Fibroblast of lung (primary cell): Measurements from ENCODE around the gene LTC4S. TPM values are rescaled to one million over a fixed set of nuclear protein-coding genes. Genes with fewer than 3 reads are reported as not detected.

ENCODE experiments used
- DNase-seq, 2 donors: peaks; one replicate each; pipeline versions ENCODE4 v3.0.0 to v3.0.0-alpha.2; 2010; ENCODE audit warnings: low read depth in 2 of 2
- H2AFZ ChIP-seq: 2 replicates; pipeline ENCODE4 v1.5.1; 2012; ENCODE audit warnings: low read length, control low read depth, inconsistent platforms
- H3K27ac ChIP-seq: 2 replicates; pipeline ENCODE4 v1.5.1; 2011; ENCODE audit warnings: low read length, control low read depth; ENCODE audit not compliant: insufficient read depth
- H3K27me3 ChIP-seq: 2 replicates; pipeline ENCODE4 v1.5.1; 2011; ENCODE audit warnings: mild to moderate bottlenecking, low read length; ENCODE audit not compliant: control insufficient read depth, insufficient read depth
- H3K36me3 ChIP-seq: 2 replicates; pipeline ENCODE4 v1.5.1; 2011; ENCODE audit warnings: low read length; ENCODE audit not compliant: control insufficient read depth, insufficient read depth
- H3K4me1 ChIP-seq: 2 replicates; pipeline ENCODE4 v1.5.1; 2011; ENCODE audit warnings: low read length; ENCODE audit not compliant: control insufficient read depth, insufficient read depth; ENCODE audit errors: extremely low read depth
- H3K4me2 ChIP-seq: 2 replicates; pipeline ENCODE4 v1.5.1; 2011; ENCODE audit warnings: low read length, control low read depth; ENCODE audit not compliant: insufficient read depth; ENCODE audit errors: extremely low read depth
- H3K4me3 ChIP-seq, 4 experiments: fragments of 200-600 bp in 1 of 4; sonication (generic) in 1 of 4; replicated peaks in 1 of 4; 2 replicates each; pipeline ENCODE4 v1.5.1; 2011 to 2016; ENCODE audit warnings: low read length in 4 of 4, low read depth in 3 of 4, mild to moderate bottlenecking in 3 of 4, control low read depth in 2 of 4, inconsistent platforms in 1 of 4, mixed read lengths in 1 of 4; ENCODE audit not compliant: insufficient read depth in 1 of 4; ENCODE audit errors: control extremely low read depth in 1 of 4
- H3K79me2 ChIP-seq: 2 replicates; pipeline ENCODE4 v1.5.1; 2012; ENCODE audit warnings: mild to moderate bottlenecking, low read length, inconsistent platforms; ENCODE audit not compliant: control insufficient read depth, insufficient read depth
- H3K9ac ChIP-seq: 2 replicates; pipeline ENCODE4 v1.5.1; 2011; ENCODE audit warnings: mild to moderate bottlenecking, low read length, control low read depth; ENCODE audit not compliant: insufficient read depth
- H3K9me3 ChIP-seq: 2 replicates; pipeline ENCODE4 v1.5.1; 2012; ENCODE audit warnings: low read depth, low read length; ENCODE audit not compliant: control insufficient read depth, insufficient read depth
- H4K20me1 ChIP-seq: 2 replicates; pipeline ENCODE4 v1.5.1; 2011; ENCODE audit warnings: low read length; ENCODE audit not compliant: control insufficient read depth, insufficient read depth; ENCODE audit errors: extremely low read depth
- EZH2 ChIP-seq: IDR thresholded peaks from 2 replicates; pipeline ENCODE4 v1.5.1; 2012; ENCODE audit warnings: low read length, control low read depth, mild to moderate bottlenecking; ENCODE audit errors: missing control alignments
- polyA plus RNA-seq, 2 donors: library from polyadenylated mRNA; depleted of rRNA in 1 of 2; stranded (reverse) in 1 of 2; unstranded in 1 of 2; fragments of >200 nt; gene quantifications; 2 replicates each; pipeline ENCODE4 v1.2.1, GENCODE V29; 2011 to 2012; ENCODE audit warnings: missing spikeins in 1 of 2
- total RNA-seq: library from RNA; depleted of rRNA; stranded (reverse); fragments of >200 nt; gene quantifications from 2 replicates; pipeline ENCODE4 v1.2.1, GENCODE V29; 2014
- TF ChIP-seq, protein P1 (sequence below), 2 donors: IDR thresholded peaks in 1 of 2; conservative IDR thresholded peaks in 1 of 2; 1 replicate in 1 of 2; 2 replicates in 1 of 2; pipeline ENCODE4 v1.5.1; 2011 to 2012; ENCODE audit warnings: low read length in 2 of 2, control low read depth in 1 of 2, inconsistent platforms in 1 of 2, low read depth in 1 of 2, mild to moderate bottlenecking in 1 of 2

The LTC4S gene
- total and polyA plus RNA-seq, 2 donors (not counting 1 experiment from before 2014, with no cell fraction given): 0.32 to 0.83 TPM

DNA sequence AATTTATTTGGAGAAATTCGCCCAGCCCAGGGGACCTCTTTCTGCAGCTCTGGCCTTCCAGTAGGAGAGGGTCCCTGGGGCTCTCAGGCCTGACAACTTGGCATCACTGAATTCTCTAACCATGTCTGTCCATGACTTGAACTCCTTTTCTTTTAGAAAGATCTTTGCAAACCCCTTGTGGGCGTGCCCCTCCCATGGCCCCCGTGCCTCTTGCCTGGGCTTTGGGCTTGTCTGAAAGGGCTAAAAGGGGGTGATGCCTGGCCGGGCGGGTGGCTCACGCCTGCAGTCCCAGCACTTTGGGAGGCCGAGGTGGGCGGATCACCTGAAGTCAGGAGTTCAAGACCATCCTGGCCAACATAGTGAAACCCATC lies 23.7 kb downstream of the LTC4S start:
- Histone ChIP-seq H3K9ac (no peak overlapping the region), H3K4me1 (peaks cover 25% of the 10 kb centered on the region), H3K4me2 (peak overlapping the region; percentile 51), H3K4me3 (peak overlapping the region in 1 of 4 experiments; percentile 50), H3K36me3 (peaks cover 4% of the 10 kb centered on the region), H4K20me1 (peaks cover 6% of the 10 kb centered on the region), H2AFZ (no peak overlapping the region), H3K9me3 (no peaks in the 10 kb centered on the region), H3K27me3 (no peaks in the 10 kb centered on the region), H3K27ac (peak overlapping the region; percentile 27), H3K79me2 (peaks cover 17% of the 10 kb centered on the region)
- TF ChIP-seq, protein P1, sequence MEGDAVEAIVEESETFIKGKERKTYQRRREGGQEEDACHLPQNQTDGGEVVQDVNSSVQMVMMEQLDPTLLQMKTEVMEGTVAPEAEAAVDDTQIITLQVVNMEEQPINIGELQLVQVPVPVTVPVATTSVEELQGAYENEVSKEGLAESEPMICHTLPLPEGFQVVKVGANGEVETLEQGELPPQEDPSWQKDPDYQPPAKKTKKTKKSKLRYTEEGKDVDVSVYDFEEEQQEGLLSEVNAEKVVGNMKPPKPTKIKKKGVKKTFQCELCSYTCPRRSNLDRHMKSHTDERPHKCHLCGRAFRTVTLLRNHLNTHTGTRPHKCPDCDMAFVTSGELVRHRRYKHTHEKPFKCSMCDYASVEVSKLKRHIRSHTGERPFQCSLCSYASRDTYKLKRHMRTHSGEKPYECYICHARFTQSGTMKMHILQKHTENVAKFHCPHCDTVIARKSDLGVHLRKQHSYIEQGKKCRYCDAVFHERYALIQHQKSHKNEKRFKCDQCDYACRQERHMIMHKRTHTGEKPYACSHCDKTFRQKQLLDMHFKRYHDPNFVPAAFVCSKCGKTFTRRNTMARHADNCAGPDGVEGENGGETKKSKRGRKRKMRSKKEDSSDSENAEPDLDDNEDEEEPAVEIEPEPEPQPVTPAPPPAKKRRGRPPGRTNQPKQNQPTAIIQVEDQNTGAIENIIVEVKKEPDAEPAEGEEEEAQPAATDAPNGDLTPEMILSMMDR (conservative IDR thresholded peaks at IDR 0.05 in 1 of 2, IDR thresholded peaks at IDR 0.05 in 1 of 2; ENCODE audit: low read depth in 1 of 2, low read length in 2 of 2): no peak
- TF ChIP-seq EZH2: no peak
- DNase-seq: no peak

DNA sequence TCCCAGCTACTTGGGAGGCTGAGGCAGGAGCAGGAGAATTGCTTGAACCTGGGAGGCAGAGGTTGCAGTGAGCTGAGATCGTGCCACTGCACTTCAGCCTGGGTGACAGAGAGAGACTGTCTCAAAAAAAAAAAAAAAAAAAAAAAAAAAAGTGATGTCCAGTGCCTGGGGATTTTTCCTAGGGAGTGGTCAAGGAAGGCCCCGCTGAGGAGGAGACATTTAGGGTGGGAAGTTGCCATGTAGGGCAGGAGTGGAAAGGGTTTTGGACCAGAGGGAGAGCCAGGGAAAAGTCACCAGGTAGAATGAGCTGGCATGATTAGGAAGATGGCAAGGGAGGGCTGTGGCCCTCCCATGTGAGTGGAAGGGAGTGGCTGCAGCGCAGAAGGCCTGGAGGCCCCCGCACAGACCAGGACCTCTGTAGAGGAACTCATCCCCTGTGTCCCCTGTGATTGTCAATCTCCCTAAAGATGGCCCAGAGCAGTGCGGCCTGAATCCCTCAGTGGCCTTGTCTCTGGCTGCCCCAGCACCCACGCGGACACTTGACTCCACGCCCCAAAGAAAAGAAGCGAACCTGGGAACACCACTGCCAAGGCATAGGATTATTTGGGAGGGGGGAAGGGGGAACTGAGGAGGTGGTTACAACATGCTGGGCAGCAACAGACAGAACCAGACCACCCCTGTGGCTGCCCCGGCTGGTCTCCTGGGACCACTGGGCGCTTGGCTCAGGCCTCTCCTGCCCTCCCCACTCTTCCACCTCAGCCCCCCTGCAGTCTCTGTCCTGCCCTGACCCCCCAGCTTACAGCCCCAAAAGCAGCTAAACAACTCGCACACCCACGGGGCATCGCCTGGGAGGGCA lies 24.3 kb downstream of the LTC4S start:
- H3K79me2 ChIP-seq: peaks cover 24% of the 10 kb centered on the region
- no peak for DNase-seq
- H3K27ac ChIP-seq: peak overlapping the region; percentile 79
- H4K20me1 ChIP-seq: peaks cover 8% of the 10 kb centered on the region
- no peaks in the 10 kb centered on the region for H3K27me3 ChIP-seq
- H3K36me3 ChIP-seq: peaks cover 8% of the 10 kb centered on the region
- H2AFZ ChIP-seq: no peak overlapping the region
- peak overlapping the region in 1 of 4 experiments; percentile 85 for H3K4me3 ChIP-seq
- peak overlapping the region; percentile 53 for H3K9ac ChIP-seq
- no peaks in the 10 kb centered on the region for H3K9me3 ChIP-seq
- TF ChIP-seq, protein P1 (conservative IDR thresholded peaks at IDR 0.05 in 1 of 2, IDR thresholded peaks at IDR 0.05 in 1 of 2; ENCODE audit: low read depth in 1 of 2, low read length in 2 of 2): no peak
- TF ChIP-seq EZH2: no peak
- peak overlapping the region; percentile 63 for H3K4me2 ChIP-seq
- H3K4me1 ChIP-seq: peaks cover 30% of the 10 kb centered on the region

DNA sequence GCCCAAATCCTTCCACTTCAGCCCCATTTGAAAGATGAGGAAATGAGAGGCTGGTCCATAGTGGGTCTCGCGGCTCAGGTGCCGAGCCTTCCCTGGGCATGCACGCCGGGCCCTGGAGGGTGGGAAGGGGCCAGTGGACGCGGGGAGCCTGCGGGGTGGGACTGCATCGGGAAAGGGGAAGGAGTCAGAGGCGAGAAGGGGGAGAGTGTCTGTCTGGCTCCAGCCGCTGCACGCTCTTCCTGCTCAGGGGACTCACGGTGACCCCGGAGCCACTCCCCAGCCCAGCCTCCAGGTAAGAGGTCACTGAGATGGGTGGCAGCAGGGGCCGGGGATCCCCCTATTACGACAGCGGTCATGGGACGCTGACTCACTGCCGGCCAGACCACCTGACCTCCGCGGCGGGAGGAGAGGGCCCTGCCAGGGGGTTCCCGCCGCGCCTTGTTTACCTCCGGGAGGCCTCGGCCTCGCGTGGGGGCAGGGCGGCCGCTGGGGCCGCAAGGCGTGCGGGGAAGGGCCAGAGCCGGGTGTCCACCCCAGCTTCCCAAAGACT lies 25.0 kb downstream of the LTC4S start:
- peak; percentile 90 to 96 for DNase-seq
- Histone ChIP-seq H4K20me1 (peaks cover 8% of the 10 kb centered on the region), H2AFZ (no peak overlapping the region), H3K36me3 (peaks cover 13% of the 10 kb centered on the region), H3K9ac (peak overlapping the region; percentile 53), H3K4me3 (peak overlapping the region in 1 of 4 experiments; percentile 85), H3K79me2 (peaks cover 31% of the 10 kb centered on the region), H3K4me2 (peak overlapping the region; percentile 63), H3K9me3 (no peaks in the 10 kb centered on the region), H3K27me3 (no peaks in the 10 kb centered on the region), H3K27ac (peak overlapping the region; percentile 79), H3K4me1 (peaks cover 34% of the 10 kb centered on the region)
- TF ChIP-seq, protein P1 (conservative IDR thresholded peaks at IDR 0.05 in 1 of 2, IDR thresholded peaks at IDR 0.05 in 1 of 2; ENCODE audit: low read depth in 1 of 2, low read length in 2 of 2): no peak
- TF ChIP-seq EZH2: no peak
